Astrocyte (in vitro differentiated cells and primary cell): ENCODE measurements around the gene ESRRB.

ENCODE experiments used
- CTCF ChIP-seq: IDR thresholded peaks from 2 replicates; pipeline ENCODE4 v1.5.1; 2011; ENCODE audit warnings: low read depth, mild to moderate bottlenecking, inconsistent platforms, low read length, moderate library complexity; ENCODE audit not compliant: insufficient read depth
- EZH2 ChIP-seq: IDR thresholded peaks from 2 replicates; pipeline ENCODE4 v1.6.1; 2012; ENCODE audit warnings: mild to moderate bottlenecking, low read length, inconsistent platforms; ENCODE audit not compliant: insufficient read depth

- TF ChIP-seq CTCF = no peak
- no peak for TF ChIP-seq EZH2
Measured at GRCh38 chr14:76499399-76499798, 123.5 kb downstream of the ESRRB start.
